GM21528 (cell line): ENCODE measurements around the gene CECR2.

ENCODE experiments used
- ATAC-seq: cut with Tn5 transposase; IDR thresholded peaks from one replicate; pipeline ENCODE4 v1.9.1; 2021; ENCODE audit warnings: mild to moderate bottlenecking, moderate library complexity; ENCODE audit not compliant: unreplicated experiment, low FRiP score

Gene CECR2

DNA sequence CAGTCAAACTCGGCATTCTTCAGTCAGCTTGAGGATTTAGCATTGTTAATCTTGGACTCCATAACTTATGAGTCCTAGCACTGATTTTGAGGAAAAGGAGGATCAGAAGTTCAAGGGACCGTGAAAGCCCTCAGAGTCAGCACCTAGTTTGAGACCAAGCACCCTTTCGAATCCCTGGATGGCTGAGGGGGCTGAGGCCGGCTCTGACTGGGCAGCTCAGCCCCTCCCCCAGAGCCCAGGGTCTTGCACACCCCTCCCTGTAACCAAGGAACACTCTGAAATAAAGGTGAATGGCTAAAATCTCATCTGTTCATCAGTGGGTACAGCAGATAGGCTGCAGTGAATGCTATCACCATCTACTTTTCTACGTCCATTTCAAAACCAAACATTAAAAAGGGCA, 221.3 kb downstream of the CECR2 start:
- ATAC-seq = no peak

DNA sequence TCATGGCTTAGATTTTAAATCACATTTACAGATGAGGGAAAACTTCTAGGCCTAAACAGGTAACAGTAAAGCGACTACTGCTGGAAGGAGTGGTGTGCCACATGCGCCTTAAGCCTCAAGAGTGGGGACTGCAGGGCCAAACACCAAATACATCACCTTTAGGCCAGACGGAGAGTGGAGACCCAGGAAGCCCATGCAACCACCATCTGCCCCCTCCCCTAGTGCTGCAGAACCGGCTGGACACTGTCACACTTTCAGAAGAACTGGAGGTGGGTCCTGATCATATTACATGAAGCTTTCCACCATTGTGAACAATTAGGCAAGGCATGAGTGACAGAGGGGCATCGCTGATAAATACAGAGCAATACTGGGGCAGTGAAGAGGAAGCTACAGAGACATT, 222.9 kb downstream of the CECR2 start:
- no peak for ATAC-seq

DNA sequence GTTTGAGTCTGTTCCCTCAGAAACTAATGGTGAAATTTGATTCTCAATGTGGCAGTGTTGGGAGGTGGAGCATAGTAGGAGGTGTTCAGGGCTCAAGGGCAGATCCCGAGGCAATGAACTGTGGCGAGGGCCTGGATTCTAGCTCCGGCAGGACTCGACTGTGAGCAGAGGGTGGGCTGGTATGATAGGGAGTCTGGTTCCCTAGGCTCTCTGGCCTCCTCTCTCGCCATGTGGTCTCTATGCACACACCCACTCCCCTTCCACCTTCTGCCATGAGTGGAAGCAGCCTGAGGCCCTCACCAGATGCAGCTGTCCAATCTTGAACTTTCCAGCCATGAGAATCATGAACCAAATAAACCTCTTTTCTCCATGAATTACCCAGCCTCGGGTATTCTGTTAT, 227.0 kb downstream of the CECR2 start:
- ATAC-seq = no peak

DNA sequence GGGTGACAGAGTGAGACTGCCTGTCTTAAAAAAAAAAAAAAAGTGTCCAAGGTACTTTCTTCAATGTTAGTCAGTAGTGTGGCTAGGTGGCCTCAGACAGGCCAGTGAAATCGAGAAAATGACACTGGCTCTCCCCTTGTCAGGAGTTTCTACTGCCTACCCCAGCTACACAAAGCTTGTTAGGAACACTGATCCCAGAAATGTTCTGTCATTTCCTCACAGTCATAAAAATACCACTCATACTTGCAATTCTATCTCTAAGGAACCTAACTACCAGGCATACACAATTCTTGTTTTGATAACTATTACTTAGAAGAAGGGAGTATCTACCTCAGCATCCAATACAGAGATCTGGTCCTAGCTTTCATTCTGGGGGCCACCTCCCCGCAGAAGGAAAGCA, 228.0 kb downstream of the CECR2 start:
- no peak for ATAC-seq

DNA sequence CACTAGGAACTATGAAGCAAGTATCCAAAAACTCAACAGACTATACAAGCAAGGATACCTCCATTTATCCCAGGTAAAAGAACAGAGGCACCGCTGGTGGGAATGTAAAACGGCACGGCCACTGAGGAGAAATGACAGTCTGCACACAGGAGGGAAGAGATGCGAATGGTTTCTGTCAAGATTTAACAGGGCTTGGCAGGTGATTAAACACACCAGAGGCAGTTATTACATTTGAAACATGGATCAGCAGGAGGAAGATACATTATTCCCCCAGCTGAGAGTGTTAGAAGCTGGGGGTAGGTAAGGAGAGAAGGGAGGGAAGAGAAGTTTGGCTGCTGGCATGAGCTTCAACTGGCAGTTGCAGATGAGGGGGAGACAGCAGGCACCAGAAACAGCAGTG, 229.1 kb downstream of the CECR2 start:
- ATAC-seq = no peak

DNA sequence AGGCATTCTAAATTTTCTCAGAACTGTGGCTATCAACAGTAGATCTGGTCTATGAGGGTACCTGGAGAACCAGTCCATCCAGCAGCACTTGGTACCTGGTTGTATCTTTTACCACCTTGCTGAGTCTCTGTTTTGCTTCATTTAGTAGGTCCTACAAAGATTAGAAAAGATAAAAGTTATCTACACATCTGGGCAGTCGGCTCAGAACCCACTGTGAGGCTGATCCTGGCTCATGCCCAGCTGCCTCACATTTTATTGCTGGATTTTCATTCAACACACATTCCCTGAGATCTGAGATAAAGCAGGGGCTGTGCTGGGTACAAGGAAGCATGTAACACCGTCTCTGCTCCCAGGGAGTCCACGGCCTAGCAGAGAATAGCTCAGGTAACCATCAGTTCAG, 231.8 kb downstream of the CECR2 start:
- ATAC-seq = no peak

DNA sequence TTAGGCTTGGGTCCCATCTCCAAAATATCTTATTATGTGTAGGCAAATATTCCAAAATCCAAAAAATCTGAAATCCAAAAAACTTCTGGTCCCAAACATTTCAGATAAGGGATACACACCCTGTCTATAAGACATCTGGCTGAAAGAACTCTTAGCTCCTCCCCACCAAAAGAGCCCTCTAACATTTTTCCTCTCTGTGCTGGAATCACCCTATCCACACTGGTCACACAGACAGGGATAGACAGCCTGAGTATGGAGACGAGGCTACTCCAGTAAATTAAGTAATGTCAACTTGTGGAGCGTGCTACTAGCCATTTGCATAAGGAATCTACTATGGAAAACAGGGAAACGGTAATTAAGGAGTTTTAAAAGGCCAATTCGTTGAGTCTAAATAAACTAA, 234.4 kb downstream of the CECR2 start:
- ATAC-seq = no peak

DNA sequence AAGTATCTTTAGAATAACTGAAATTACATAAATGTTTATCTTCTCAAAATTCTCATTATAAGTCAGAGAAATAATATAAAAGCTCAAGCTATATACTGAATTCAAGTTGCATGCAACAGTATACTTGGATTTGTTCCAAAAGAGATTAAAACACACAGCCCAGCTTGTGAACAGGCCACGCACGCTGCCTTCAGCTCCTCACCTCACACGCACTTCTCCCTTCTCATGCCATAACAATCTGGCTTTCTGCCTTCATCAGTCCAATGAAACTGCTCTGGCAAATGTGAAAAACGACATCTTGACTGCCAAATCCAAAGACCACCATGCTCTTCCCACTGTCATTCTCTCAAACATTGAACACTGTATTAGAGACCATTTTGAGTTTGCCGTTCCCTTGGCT, 237.2 kb downstream of the CECR2 start:
- ATAC-seq = no peak
